Medulla oblongata (tissue), 1 donor: ENCODE results near the gene DSG3.
"Not testable (repeated sequence)": the region's sequence is repeated elsewhere in the genome, so short reads cannot be mapped to it uniquely, and the experiment has no call there.

ENCODE experiments used
- DNase-seq: peaks from one replicate; pipeline ENCODE4 v3.0.0-alpha.2; 2015; ENCODE audit errors: extremely low spot score

The DSG3 gene

DNA sequence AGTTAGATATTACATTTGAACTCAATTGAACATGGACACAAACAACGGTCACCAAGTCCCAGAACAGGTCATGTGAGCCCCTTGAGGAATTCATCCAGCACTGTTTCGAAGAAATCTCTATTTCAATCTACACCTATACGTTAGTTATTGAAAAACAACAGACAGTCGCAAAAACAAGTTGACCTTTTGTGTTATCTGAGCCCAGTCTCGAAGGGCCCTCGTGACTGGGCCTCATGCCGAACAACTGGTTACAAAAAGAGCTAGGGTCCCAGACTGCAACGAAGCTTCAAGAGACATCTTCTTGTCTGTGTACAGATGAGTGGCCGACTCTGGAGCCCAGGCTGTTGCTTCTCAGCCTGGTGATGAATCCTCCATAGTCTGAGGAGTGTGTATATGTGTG, 45.1 kb downstream of the DSG3 start:
- DNase-seq, result no peak

DNA sequence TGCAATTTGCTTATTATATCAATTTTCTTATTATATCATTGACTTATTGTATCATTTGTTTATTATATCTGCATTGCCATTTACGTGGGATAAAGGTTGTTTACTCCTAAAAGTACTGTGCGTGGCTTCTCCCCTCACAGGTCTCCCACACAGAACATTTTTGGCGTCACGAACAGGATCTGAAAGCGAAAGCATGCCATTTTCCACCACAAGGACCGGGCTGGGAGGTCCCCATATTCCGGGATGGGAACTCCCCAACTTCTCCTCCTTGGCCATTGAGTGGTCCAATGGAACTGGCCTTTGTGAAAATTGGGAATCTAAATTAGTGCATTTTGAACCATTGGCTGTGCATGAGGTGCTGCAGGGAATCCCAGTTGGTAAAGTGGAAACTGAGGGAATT, 45.6 kb downstream of the DSG3 start:
- no peak for DNase-seq

DNA sequence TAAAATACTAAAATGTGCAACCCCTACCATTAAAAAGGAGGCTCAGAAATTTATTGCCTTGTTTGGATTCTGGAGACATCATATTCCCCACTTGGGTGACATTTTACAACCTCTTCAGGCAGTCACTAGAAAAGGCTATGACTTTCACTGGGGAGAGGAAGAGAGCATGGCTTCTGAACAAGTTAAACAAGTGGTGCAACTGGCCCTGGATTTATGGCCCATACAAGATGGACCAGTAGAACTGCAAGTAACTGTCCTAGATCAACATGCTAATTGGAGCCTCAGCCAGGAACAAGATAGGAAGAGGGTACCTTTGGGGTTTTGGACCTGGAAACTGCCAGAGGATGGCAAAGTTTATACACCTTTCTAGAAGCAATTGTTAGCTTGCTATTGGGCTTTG, 46.4 kb downstream of the DSG3 start:
- DNase-seq, result no peak

DNA sequence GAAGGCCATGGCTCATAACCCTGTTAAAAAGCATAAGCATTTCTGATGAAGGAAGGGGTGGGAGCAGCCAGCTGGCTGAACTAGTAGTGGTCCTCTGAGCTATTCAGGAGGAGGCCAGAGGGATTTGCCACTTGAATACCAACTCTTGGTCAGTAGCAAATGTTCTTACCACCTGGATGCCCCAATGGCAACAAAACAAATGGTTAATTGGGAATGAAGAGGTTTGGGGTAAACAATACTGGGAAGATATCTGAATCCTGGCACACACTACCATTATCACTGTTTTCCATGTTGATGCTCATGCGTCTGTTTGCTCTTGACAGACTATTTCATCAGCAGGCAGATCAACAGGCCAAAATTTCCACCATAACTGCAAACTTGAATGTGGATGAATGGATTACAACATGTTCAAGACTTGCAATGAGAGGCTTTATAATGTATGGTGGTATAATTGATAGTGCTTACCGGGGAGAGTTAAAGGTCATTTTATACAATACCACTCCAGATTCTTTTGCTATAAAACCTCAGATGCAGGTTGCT, 47.2 kb downstream of the DSG3 start:
- not testable (repeated sequence) for DNase-seq

DNA sequence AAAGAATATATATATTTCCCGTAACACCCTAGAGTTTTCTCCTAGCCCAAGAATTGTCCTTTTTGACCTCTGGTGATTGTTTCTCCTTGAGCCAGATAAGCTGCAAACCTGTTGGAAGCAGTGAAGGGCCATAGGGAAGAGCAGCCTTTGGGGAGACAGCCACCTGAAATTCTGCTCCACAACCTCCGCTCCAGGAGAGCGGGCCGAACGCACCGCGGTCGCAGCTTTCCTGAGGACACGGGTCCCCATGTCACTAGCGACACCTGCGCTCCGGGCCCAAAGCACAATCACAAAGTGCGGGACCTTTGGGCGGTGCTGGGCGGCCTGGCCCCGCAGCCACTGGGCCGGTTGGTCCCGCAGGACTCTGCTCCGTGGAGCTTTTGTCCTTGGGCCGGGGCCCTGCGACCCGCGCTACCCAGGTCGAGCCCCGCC, 49.9 kb downstream of the DSG3 start:
- no peak for DNase-seq

DNA sequence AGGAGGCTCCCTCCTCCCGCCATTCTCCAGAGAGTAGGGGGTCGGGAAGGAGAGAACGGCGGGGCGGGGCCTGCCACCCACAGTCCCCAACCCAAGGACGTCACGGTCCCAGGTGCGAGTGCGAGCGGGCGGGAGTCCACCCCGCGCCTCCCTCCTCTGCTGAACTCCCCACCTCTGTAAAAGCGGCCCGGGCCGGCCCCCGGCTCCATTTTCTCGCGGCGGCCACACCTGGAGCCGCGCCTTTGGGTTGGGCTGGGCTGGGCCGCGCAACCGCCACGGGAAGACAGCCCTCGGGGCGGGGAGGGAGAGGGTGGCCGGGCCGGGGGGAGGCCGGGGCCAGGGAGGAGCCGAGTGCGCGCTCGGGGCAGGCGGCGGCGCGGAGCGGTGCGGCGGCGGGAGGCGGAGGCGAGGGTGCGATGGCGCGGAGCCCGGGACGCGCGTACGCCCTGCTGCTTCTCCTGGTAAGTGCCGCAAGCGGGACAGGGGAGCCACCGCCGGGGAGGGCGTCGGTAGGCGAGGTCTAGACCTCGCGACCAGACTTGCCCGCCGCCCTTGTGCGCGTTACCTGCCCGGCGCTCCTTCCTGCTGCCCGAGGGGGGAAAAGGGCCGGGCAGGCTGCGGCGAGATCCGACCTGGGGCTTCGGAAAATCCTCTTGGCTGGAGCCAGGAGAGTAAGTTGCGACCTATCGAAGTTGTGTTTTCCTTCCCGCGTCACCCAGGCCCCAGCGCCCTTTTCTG, 50.5 kb downstream of the DSG3 start, which contains the start of gene DSG2:
TSS of gene DSG2 (plus strand) at position 342 of the 738 bp plus-strand sequence. CDS start at position 417, 75 bp downstream.
- DNase-seq, result no peak

DNA sequence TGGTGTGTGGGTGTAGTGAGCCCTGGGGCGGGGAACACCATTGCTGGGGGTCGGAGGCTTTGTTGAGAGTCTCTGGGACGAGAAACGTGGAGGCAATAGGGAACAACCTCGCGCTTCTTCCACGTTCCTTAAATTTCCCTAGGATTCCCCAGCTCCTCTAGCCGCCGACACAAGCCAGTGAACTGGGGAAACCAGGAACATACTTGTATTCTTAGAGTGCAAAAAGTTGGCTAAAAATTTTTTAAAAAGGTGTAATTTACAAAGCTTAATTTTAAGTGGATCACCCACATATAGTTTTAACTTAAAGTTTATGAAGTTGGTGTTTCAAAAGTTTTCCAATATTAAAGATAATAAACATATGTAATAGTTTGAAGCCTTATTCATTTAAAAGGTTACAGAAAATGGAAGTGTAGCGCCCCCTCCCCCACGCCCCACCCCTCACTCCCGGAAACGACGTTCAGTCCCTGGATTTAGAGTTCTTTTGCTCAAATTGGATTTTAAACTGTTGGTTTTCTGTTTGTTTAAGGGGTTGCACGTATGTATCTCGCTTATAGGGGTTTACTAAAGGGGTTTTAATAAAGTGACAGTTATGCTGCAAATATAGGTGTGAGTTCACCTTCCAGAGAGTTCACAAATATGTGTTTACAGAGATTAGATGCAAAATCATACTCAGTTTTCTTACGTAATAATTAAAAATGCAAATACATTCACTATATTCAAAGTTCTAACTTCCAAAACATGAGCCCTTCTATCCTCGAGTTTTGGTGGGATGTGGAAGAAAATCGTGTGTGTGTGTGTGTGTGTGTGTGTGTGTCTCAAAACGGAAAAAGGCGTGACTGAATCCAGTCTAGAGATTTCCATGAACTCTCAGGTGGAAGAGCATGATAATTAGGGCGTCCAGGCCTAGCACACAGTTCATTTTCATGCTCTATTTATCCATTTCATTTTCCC, 51.3 kb downstream of the DSG3 start:
- DNase-seq, result no peak

DNA sequence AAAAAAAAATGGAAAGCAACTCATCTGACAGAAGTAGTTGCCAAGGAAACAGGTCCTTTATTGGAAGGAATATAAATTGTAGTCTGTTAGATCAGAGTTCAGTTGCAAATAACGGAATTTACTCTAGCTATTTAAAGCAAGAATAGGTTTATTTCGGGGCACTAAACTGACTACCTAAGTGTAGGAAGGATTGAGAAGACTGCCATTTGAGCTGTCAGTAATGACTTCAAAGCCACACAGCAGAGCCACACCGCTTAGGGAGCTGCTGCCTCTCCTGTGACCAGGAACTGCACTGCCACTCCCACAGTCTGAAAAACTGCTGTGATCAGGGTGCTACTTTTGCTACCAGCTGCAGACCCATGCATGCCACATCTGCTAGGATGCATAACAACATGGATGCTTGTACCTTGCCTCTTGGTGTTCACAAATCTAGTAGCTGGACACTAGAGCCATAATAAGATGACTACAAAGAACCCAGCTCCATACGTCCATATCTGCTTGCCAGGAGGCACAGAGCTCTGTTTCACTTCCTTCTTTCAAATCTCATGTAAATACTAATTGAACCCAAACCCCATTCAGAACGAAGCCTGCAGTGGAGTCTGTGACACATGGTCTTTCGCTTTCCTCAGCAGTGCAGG, 52.6 kb downstream of the DSG3 start:
- DNase-seq, result no peak

DNA sequence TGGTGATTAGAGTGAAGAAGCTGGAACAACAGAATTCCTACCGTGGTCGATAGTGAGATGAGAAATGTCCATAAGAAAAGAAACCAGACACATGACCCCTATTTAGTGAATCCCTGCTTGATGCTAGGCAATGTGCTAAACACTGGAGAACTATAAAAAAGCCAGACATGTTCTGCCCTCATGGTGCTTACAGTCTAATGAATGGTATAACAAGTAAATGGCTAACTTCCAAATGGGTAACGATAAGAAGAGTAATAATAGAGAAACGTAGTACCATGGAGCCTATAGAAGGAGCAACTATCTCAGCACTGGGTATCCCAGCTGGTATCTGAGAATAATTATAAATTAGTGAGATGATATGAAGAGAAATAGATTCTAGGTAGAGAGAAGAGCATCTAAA, 55.5 kb downstream of the DSG3 start:
- no peak for DNase-seq

DNA sequence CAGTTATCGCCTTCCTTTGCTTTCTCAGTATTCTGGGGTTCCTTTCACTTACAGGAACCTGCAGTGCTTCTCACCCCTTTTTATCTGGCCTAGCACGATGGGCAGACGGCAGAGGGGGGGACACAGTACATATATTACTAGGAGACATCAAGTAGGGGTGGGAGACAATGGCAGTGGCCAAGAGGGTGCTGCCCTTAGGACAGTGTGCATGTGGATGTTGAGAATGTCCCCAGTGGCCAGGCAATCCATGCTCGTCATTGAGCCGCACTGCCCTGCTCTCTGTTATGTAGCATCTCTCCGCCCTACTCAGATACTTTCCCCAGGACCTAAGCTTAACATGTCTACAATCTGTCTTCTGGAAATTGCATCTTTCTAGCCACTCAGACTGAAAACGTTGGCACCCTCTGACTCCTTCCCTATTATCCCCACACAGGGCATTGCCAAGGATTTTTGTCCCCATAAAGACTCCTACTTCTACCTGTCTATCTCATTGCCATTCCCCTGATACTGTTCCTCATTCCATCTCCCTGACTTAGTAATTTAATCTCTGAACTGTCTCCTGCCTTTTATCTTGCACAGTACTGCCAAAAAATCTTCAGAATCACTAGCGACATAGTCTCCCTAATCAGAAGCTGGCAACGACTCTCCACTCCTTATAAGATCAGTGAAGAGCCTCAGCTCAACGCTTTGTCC, 57.1 kb downstream of the DSG3 start:
- no peak for DNase-seq

DNA sequence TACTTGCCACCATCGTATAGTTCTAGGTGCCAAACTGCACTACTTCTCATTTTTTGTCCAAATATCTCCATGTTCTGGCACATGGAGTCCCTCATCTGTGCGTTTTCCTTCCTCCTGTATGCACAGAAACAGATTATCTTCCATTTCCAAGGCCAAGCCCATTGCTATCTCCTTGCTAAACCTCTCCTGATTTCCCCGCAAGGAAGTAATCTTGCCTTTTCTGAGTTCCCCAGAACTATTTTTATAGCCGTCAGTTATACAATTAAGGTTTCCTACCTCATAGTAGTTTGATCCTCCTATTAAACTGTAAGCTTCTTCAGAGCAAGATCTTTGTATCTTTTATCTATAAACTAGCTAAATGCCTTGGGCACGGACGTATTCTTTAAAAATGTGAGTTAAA, 57.6 kb downstream of the DSG3 start:
- no peak for DNase-seq

DNA sequence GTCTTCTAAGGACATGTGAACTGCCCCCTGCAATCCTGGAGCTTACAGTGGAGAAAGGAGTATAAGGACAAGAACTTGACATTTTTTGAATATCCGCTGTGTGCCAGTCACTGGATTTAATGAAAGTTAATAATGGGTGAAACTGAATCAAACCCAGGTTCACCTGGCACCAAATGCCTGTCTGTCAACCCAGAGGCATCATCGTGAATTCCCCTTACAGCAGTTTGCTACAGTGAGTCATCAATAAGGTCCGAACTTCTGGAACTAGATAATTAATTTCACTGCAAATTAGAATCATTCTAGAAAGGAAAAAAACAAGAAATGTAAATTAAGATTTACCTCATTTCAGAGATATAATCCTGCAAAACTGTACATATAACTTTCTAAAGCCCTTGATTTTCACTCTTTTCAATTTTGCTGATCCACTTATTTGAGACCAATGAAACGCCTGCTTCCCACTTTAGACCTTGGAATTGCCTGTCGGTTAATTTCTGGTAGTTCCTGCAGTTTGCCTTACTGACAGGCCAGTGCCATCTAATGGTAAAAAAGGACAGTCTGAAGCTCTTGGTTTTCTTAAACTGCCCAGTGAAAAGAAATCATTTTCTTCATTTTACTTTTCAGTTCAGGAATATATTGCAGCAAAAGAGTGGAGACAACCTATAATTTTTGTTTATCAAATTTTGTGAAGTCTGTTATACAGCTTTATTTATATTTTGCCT, 58.6 kb downstream of the DSG3 start:
- DNase-seq, result peak; percentile 12

DNA sequence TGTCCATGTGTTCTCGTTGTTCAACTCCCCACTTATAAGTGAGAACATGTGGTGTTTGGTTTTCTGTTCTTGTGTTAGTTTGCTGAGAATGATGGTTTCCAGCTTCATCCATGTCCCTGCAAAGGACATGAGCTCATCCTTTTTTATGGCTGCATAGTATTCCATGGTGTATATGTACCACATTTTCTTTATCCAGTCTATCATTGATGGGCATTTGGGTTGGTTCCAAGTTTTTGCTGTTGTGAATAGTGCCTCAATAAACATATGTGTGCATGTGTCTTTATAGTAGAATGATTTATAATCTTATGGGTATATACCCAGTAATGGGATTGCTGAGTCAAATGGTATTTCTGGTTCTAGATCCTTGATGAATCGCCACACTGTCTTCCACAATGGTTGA, 59.6 kb downstream of the DSG3 start:
- DNase-seq, result not testable (repeated sequence)

DNA sequence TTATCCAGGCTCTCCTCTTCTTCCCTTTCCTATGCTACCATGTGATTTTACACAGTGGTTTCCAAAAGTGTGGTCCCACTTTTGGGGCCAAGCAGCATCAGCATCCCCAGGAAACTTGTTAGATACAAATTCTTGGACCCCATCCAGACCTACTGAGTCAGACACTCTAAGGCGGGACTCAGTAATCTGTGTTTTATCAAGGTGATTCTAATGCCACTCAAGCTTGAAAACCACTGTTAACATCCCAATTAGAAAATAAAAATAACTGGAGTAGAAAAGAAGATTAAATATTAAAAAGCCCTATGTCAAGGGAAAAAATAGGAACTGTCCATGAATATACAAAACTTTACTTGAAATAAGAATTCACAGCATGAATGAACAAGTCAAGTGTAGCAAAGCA, 61.2 kb downstream of the DSG3 start:
- DNase-seq, result no peak

DNA sequence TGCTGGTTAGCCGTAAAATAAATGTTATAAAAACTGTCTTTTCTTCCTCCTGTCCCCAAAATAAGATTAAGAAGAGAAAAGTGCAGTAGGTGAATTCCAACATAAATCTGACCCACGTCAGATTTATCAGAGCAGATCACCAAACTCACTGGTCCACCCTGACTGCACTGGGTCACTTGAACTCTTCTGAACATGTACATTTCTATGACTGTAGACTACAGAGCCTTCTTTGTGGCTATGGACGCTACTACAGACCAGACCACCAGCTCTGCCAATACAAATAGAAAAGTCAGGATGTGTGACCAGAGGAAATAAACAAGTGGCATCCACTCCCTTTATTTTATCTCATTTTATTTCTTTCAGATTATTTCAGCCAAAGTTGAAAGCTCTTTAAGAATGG, 62.0 kb downstream of the DSG3 start:
- DNase-seq, result no peak

DNA sequence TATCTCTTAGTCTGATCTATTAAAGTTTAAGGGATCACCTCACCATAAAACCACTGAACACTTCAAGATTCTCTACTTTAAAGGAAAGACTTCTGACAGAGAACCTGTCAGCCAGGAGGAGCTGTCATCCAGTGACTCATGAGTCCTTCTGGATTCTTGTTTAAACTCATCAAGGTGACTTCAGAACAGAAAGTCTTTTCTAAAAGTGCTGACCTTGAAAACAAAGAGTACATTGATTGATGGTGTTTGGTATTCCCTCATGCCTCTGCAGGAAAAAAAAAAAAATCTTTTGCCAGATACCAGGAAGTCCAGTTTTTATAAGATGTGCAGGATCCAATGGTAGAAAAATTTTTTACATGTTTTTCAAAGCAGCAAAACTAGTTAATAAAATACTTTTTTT, 62.8 kb downstream of the DSG3 start:
- DNase-seq, result no peak

DNA sequence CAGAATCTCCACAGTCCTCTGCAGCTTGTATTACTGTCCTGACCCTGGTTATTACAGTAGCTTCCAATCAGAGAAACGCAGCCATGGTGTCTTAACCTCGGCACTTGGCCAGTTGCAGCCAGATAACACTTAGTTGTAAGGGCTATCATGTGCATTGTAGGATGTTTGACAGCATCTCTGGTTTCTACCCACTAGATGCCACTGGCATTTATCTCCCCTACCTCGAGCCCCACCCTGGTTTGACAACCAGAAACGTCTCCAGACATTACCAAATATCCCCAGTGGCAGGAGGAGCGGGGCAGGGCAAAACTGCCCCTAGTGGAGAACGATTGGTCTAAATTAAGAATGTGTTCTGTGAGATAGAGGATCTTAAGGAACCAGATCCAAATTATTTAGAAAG, 63.6 kb downstream of the DSG3 start:
- DNase-seq, result no peak

DNA sequence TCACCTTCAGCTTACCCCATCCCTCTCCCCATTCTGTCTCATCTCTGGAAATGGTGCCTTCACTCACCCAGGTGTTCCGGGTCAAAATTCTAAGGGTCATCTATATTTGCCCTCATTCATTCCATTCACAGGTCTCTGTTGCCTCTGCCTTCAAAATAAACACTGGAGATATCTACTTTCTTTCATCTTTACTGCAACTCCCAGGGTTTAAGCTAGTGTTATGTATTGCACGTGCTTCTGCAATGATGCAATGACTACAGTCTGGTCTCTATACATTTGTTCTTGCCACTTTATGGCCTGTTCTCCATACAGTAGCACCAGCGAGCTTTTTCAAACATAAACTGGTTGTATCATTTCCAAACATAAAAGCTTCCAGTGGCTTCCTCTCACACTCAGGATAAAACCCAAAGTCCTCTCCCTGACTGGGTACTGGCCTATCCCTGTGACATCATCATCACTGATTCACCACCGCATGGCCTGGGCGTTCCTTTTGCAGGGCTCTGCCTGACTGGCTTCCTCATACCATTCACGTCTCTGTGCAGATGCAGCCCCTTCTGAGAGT, 64.7 kb downstream of the DSG3 start:
- no peak for DNase-seq

DNA sequence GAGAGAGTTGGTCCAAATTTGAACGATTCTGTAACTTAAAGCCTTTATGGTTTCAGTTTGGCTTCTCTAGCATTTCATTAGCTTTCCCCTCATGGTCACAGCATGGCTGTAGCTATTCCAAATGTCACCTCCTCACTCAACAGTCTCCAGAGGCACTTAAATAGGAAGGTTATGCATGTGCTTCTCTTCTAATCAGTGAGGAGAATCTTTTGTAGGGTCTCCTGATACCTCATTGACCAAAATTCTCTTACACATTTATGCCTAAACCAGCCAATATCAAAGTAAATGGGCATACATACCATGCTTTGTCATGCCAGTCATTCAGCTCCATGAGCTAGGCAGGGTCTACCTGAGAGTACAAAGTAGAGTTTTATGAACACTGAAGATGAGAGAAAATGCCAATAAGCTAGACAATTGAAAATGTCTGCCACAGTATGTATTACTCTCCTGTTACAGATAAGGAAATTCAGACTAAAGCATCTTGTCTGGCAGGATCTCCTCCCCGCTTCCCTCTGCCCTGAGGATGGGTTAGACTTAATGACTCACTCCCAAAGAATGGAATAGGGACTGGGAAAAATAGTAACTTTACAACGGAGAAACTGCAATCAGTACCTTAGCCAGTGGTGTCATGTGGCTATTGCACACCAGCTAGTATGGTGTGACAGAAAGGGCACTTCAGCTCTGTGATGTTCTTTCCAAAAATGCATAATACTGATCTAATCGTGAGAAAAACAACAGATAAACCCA, 65.8 kb downstream of the DSG3 start:
- DNase-seq, result no peak

DNA sequence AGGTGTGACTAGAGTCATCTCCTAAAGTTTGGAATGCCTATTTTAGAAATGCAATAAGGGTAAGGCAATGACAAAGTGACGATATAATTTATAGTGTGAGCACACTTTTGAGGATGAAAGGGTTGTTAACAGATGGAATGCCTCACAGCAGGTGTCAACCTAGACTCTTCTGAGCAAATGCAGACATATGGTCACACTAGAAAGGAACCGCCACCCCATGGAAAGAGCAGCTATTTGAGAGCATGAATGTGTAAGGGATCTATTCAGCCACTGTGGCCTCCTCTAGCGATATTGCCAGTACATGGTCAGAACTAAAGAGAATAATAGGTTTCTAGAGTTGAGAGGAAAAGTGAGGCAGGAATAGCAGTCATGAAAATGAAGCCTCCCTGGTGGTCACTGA, 68.9 kb downstream of the DSG3 start:
- no peak for DNase-seq
